ENCODE measurements around the gene ZNF335. TPM values are rescaled to one million over a fixed set of nuclear protein-coding genes. Genes with fewer than 3 reads are reported as not detected.

Gene ZNF335
- total and polyA plus RNA-seq, 2 of the 13 experiments (the other 11 are each of a cell fraction or from before 2014, with no cell fraction given), result 9.7 to 13.7 TPM

DNA sequence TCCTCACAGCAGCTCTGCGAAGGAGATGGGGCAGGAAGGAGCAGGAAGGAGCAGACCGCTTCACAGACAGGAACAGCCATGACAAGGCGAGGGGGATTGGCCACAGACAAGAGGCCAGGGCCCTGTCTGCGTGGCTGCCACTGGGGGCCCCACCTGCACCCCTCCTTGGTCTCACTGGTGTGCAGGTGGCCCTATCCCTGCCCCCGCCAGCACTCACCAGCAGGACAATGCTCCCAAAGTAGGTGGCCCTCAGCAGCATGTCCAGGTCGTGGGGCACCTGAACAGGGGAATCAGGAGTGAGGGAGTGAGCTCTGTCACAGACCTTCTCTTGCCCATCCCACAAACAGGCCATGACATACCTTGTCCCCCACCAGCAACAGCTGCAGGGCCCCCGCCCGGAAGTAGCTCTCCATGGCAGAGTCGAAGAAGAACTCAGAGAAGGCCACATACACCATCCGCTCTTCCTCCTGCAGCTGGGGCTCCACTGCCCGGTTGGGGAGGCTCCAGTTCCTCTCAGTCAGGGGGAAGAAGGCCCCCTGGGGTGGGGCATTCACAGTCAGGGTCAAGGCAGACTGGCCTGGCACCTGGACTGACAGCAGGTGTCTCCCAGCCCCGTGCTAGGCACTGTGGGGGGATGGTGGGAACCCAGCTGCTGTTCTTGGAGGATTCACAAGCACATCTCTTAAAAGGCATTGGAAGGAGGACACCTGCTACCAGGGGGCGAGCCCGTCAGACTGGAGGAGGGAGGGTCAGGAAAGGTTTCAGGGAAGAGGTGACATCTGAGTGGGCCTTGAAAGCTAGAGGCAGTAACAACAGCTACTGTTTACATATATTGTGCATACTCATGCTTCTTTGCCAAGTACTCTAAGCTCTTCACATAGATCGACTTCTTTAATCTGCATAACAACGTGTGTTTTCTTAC is 67.2 kb downstream of the ZNF335 start (continued):
- TF ChIP-seq, protein P1, sequence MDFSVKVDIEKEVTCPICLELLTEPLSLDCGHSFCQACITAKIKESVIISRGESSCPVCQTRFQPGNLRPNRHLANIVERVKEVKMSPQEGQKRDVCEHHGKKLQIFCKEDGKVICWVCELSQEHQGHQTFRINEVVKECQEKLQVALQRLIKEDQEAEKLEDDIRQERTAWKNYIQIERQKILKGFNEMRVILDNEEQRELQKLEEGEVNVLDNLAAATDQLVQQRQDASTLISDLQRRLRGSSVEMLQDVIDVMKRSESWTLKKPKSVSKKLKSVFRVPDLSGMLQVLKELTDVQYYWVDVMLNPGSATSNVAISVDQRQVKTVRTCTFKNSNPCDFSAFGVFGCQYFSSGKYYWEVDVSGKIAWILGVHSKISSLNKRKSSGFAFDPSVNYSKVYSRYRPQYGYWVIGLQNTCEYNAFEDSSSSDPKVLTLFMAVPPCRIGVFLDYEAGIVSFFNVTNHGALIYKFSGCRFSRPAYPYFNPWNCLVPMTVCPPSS (IDR thresholded peaks at IDR 0.05), result no peak
- TF ChIP-seq LCORL (IDR thresholded peaks at IDR 0.05) (no peak), LCORL (CRISPR knock-in tag; IDR thresholded peaks at IDR 0.05) (no peak), HHEX (CRISPR knock-in tag; IDR thresholded peaks at IDR 0.05) (no peak), ZBTB7A (CRISPR knock-in tag; IDR thresholded peaks at IDR 0.05) (peak; percentile 57; the same call in 1 of the 2 replicates), DR1 (CRISPR knock-in tag; IDR thresholded peaks at IDR 0.05) (no peak), ZNF329 (CRISPR knock-in tag; IDR thresholded peaks at IDR 0.05; ENCODE audit: low read depth) (no peak), ZNF792 (CRISPR knock-in tag; IDR thresholded peaks at IDR 0.05) (no peak), SP140L (CRISPR knock-in tag; IDR thresholded peaks at IDR 0.05; ENCODE audit: borderline replicate concordance) (no peak), MED1 (CRISPR knock-in tag; IDR thresholded peaks at IDR 0.05) (no peak), ZNF30 (CRISPR knock-in tag; IDR thresholded peaks at IDR 0.05) (no peak), MAFF (IDR thresholded peaks at IDR 0.05; ENCODE audit: low read depth, low read length) (no peak), KLF6 (CRISPR knock-in tag; IDR thresholded peaks at IDR 0.05) (no peak), HOXA9 (CRISPR knock-in tag; IDR thresholded peaks at IDR 0.05; ENCODE audit: borderline replicate concordance) (no peak), POLR2AphosphoS2 (IDR thresholded peaks at IDR 0.05; ENCODE audit: low read depth, low read length) (no peak), PCBP2 (optimal IDR thresholded peaks at IDR 0.05; ENCODE audit: low read depth, low read length, poor library complexity, severe bottlenecking) (no peak), TARDBP (CRISPR knock-in tag; IDR thresholded peaks at IDR 0.05) (no peak), KDM2A (CRISPR knock-in tag; IDR thresholded peaks at IDR 0.05; ENCODE audit: borderline replicate concordance, low read depth) (no peak), FLYWCH1 (CRISPR knock-in tag; IDR thresholded peaks at IDR 0.05) (no peak), MATR3 (CRISPR knock-in tag; IDR thresholded peaks at IDR 0.05) (no peak), ZNF552 (CRISPR knock-in tag; IDR thresholded peaks at IDR 0.05; ENCODE audit: borderline replicate concordance) (no peak)
- TF ChIP-seq, protein P2, sequence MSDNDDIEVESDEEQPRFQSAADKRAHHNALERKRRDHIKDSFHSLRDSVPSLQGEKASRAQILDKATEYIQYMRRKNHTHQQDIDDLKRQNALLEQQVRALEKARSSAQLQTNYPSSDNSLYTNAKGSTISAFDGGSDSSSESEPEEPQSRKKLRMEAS (IDR thresholded peaks at IDR 0.05), result no peak
- TF ChIP-seq, protein P3, sequence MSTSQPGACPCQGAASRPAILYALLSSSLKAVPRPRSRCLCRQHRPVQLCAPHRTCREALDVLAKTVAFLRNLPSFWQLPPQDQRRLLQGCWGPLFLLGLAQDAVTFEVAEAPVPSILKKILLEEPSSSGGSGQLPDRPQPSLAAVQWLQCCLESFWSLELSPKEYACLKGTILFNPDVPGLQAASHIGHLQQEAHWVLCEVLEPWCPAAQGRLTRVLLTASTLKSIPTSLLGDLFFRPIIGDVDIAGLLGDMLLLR (CRISPR knock-in tag; IDR thresholded peaks at IDR 0.05), result 0 out of 2 replicates have a peak, but pooled peaks have one; percentile 60
- TF ChIP-seq, protein P4, sequence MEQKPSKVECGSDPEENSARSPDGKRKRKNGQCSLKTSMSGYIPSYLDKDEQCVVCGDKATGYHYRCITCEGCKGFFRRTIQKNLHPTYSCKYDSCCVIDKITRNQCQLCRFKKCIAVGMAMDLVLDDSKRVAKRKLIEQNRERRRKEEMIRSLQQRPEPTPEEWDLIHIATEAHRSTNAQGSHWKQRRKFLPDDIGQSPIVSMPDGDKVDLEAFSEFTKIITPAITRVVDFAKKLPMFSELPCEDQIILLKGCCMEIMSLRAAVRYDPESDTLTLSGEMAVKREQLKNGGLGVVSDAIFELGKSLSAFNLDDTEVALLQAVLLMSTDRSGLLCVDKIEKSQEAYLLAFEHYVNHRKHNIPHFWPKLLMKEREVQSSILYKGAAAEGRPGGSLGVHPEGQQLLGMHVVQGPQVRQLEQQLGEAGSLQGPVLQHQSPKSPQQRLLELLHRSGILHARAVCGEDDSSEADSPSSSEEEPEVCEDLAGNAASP (CRISPR knock-in tag; IDR thresholded peaks at IDR 0.05; ENCODE audit: borderline replicate concordance), result no peak
- TF ChIP-seq, protein P5, sequence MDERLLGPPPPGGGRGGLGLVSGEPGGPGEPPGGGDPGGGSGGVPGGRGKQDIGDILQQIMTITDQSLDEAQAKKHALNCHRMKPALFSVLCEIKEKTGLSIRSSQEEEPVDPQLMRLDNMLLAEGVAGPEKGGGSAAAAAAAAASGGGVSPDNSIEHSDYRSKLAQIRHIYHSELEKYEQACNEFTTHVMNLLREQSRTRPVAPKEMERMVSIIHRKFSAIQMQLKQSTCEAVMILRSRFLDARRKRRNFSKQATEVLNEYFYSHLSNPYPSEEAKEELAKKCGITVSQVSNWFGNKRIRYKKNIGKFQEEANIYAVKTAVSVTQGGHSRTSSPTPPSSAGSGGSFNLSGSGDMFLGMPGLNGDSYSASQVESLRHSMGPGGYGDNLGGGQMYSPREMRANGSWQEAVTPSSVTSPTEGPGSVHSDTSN (CRISPR knock-in tag; IDR thresholded peaks at IDR 0.05), result no peak
- TF ChIP-seq, protein P6, sequence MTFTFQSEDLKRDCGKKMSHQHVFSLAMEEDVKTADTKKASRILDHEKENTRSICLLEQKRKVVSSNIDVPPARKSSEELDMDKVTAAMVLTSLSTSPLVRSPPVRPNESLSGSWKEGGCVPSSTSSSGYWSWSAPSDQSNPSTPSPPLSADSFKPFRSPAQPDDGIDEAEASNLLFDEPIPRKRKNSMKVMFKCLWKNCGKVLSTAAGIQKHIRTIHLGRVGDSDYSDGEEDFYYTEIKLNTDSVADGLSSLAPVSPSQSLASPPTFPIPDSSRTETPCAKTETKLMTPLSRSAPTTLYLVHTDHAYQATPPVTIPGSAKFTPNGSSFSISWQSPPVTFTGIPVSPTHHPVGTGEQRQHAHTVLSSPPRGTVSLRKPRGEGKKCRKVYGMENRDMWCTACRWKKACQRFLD (CRISPR knock-in tag; IDR thresholded peaks at IDR 0.05; ENCODE audit: borderline replicate concordance), result peak; percentile 24; the same call in 1 of the 2 replicates

Measured in HepG2 (cell line).